Thymus (tissue), 11 donors: Measurements from ENCODE around the gene CMTM5. TPM values are rescaled to one million over a fixed set of nuclear protein-coding genes. Genes with fewer than 3 reads are reported as not detected.
"Not testable (repeated sequence)": the region's sequence is repeated elsewhere in the genome, so short reads cannot be mapped to it uniquely, and the experiment has no call there.

Source experiments
- DNase-seq, 9 donors: peaks; one replicate each; pipeline ENCODE4 v3.0.0-alpha.2; 2013; ENCODE audit warnings: low spot score in 9 of 9, low read depth in 6 of 9, missing footprints in 1 of 9
- H3K27ac ChIP-seq, 2 donors: one replicate each; pipeline ENCODE4 v1.5.1; 2013; ENCODE audit warnings: control low read depth in 1 of 2, low read depth in 1 of 2, low read length in 1 of 2, mild to moderate bottlenecking in 1 of 2, moderate library complexity in 1 of 2
- H3K27me3 ChIP-seq, 2 donors: one replicate each; pipeline ENCODE4 v1.5.1; 2013; ENCODE audit warnings: low read length in 1 of 2; ENCODE audit not compliant: control insufficient read depth in 2 of 2, insufficient read depth in 1 of 2
- H3K36me3 ChIP-seq, 2 donors: one replicate each; pipeline ENCODE4 v1.5.1; 2013; ENCODE audit warnings: low read length in 1 of 2, mild to moderate bottlenecking in 1 of 2, moderate library complexity in 1 of 2; ENCODE audit not compliant: control insufficient read depth in 2 of 2, insufficient read depth in 2 of 2
- H3K4me1 ChIP-seq, 2 donors: one replicate each; pipeline ENCODE4 v1.5.1; 2013; ENCODE audit warnings: low read length in 2 of 2; ENCODE audit not compliant: control insufficient read depth in 2 of 2, insufficient read depth in 2 of 2
- H3K4me3 ChIP-seq, 2 donors: one replicate each; pipeline ENCODE4 v1.5.1; 2013; ENCODE audit warnings: low read length in 2 of 2, control low read depth in 1 of 2, mild to moderate bottlenecking in 1 of 2
- H3K9me3 ChIP-seq, 2 donors: one replicate each; pipeline ENCODE4 v1.5.1; 2013; ENCODE audit warnings: low read length in 1 of 2, mild to moderate bottlenecking in 1 of 2; ENCODE audit not compliant: control insufficient read depth in 2 of 2, insufficient read depth in 1 of 2
- WGBS: extraction: QIAGEN DNeasy Blood & Tissue Kit; methylation state at CpG from one replicate; pipeline ENCODE4 v1.1.7; 2013; 5-methylcytosine and 5-hydroxymethylcytosine counted together
- polyA plus RNA-seq: library from polyadenylated mRNA; stranded (reverse); fragments of 200-250 nt; gene quantifications from one replicate; pipeline ENCODE4 v1.2.3, GENCODE V29; 2013
- total RNA-seq: library from RNA; stranded (reverse); fragments of 120-200 nt; gene quantifications from one replicate; pipeline ENCODE4 v1.2.4, GENCODE V29; 2013
- donor health status: healthy.

The CMTM5 gene
- total and polyA plus RNA-seq, 2 donors: 0.05 to 0.37 TPM

GRCh38 chr14:23425169-23425568 is 48.3 kb downstream of the CMTM5 start:
- H3K27me3 ChIP-seq: no peaks in the 10 kb centered on the region
- H3K27ac ChIP-seq: no peak overlapping the region
- H3K36me3 ChIP-seq: no peaks in the 10 kb centered on the region
- H3K4me3 ChIP-seq: no peak overlapping the region
- 92% methylated on average over 10 of the region's 10 CpGs for WGBS
- no peaks in the 10 kb centered on the region for H3K4me1 ChIP-seq
- H3K9me3 ChIP-seq: no peaks in the 10 kb centered on the region
- no peak for DNase-seq

- H3K27me3 ChIP-seq, H3K9me3 ChIP-seq, H3K27ac ChIP-seq, H3K4me3 ChIP-seq, H3K36me3 ChIP-seq, DNase-seq, H3K4me1 ChIP-seq: not testable (repeated sequence)
- 96% methylated on average over 6 of the region's 6 CpGs for WGBS
These were observed 49.0 kb downstream of the CMTM5 start for GRCh38 chr14:23425798-23426197.

GRCh38 chr14:23428686-23429495 is 52.0 kb downstream of the CMTM5 start:
- Histone ChIP-seq H3K27me3 (no peaks in the 10 kb centered on the region), H3K36me3 (no peaks in the 10 kb centered on the region), H3K27ac (no peak overlapping the region), H3K9me3 (no peaks in the 10 kb centered on the region), H3K4me1 (no peaks in the 10 kb centered on the region), H3K4me3 (no peak overlapping the region)
- 95% methylated on average over 13 of the region's 13 CpGs for WGBS
- no peak for DNase-seq

Other genes starting within 250 kb of the CMTM5 start
- 3.2 TPM for gene SLC7A8, start 193.4 kb upstream of the CMTM5 start, total RNA-seq
- gene SLC7A8, start 193.4 kb upstream of the CMTM5 start, polyA plus RNA-seq: 15.0 TPM
- gene RNF212B, start 139.1 kb upstream of the CMTM5 start, total RNA-seq: 0.05 TPM
- 0.07 TPM for gene RNF212B, start 139.1 kb upstream of the CMTM5 start, polyA plus RNA-seq
- 10.6 TPM for gene HOMEZ, start 90.9 kb upstream of the CMTM5 start, total RNA-seq
- 10.2 TPM for gene HOMEZ, start 90.9 kb upstream of the CMTM5 start, polyA plus RNA-seq
- 6.6 TPM for gene PPP1R3E, start 74.2 kb upstream of the CMTM5 start, total RNA-seq
- gene PPP1R3E, start 74.2 kb upstream of the CMTM5 start, polyA plus RNA-seq: 43.1 TPM
- gene BCL2L2, start 70.2 kb upstream of the CMTM5 start, total RNA-seq: 5.5 TPM
- 20.6 TPM for gene BCL2L2, start 70.2 kb upstream of the CMTM5 start, polyA plus RNA-seq
- gene PABPN1, start 55.6 kb upstream of the CMTM5 start, total RNA-seq: 96.4 TPM
- gene PABPN1, start 55.6 kb upstream of the CMTM5 start, polyA plus RNA-seq: 164 TPM
- gene SLC22A17, start 24.2 kb upstream of the CMTM5 start, total RNA-seq: 1.2 TPM
- gene SLC22A17, start 24.2 kb upstream of the CMTM5 start, polyA plus RNA-seq: 6.3 TPM
- 1.6 TPM for gene EFS, start 11.9 kb upstream of the CMTM5 start, total RNA-seq
- gene EFS, start 11.9 kb upstream of the CMTM5 start, polyA plus RNA-seq: 5.2 TPM
- not detected for gene IL25, start 4.2 kb upstream of the CMTM5 start, total RNA-seq
- gene IL25, start 4.2 kb upstream of the CMTM5 start, polyA plus RNA-seq: 0.07 TPM
- 0.05 TPM for gene MYH6, start 31.2 kb downstream of the CMTM5 start, total RNA-seq
- 0.25 TPM for gene MYH6, start 31.2 kb downstream of the CMTM5 start, polyA plus RNA-seq
- 0.09 TPM for gene MYH7, start 58.6 kb downstream of the CMTM5 start, total RNA-seq
- 0.46 TPM for gene MYH7, start 58.6 kb downstream of the CMTM5 start, polyA plus RNA-seq
- 66.0 TPM for gene NGDN, start 92.7 kb downstream of the CMTM5 start, total RNA-seq
- gene NGDN, start 92.7 kb downstream of the CMTM5 start, polyA plus RNA-seq: 49.6 TPM
- 0.24 TPM for gene ZFHX2, start 174.7 kb downstream of the CMTM5 start, total RNA-seq
- gene ZFHX2, start 174.7 kb downstream of the CMTM5 start, polyA plus RNA-seq: 0.48 TPM
- 6.7 TPM for gene THTPA, start 179.2 kb downstream of the CMTM5 start, total RNA-seq
- 8.8 TPM for gene THTPA, start 179.2 kb downstream of the CMTM5 start, polyA plus RNA-seq
- 55.0 TPM for gene AP1G2, start 190.7 kb downstream of the CMTM5 start, total RNA-seq
- gene AP1G2, start 190.7 kb downstream of the CMTM5 start, polyA plus RNA-seq: 313 TPM
- 0.14 TPM for gene JPH4, start 201.7 kb downstream of the CMTM5 start, total RNA-seq
- 0.59 TPM for gene JPH4, start 201.7 kb downstream of the CMTM5 start, polyA plus RNA-seq